Activated T-helper 2 cell treated with anti-CD3 and anti-CD28 coated beads, Interferon-gamma antibody, Interleukin-2, Interleukin-4, amounts not matched to agents 10 μg/mL and 5 μg/mL and 100 μg/mL, durations not matched to agents 14 hours and 24 hours and 36 hours (primary cell): Measurements from ENCODE around the gene GPC6. TPM values are rescaled to one million over a fixed set of nuclear protein-coding genes. Genes with fewer than 3 reads are reported as not detected.
"Not testable (repeated sequence)": the region's sequence is repeated elsewhere in the genome, so short reads cannot be mapped to it uniquely, and the experiment has no call there.

ENCODE experiments used
- DNase-seq: peaks from one replicate; pipeline ENCODE4 v3.0.0; 2021; ENCODE audit warnings: low spot score
- H3K27ac Mint-ChIP-seq: one replicate; pipeline ENCODE4 v1.8.0; 2021; ENCODE audit warnings: mixed read lengths
- H3K27me3 Mint-ChIP-seq: one replicate; pipeline ENCODE4 v1.8.0; 2021; ENCODE audit warnings: low read depth, mixed read lengths
- H3K36me3 Mint-ChIP-seq: one replicate; pipeline ENCODE4 v1.8.0; 2021; ENCODE audit warnings: low read depth, mixed read lengths
- H3K4me1 Mint-ChIP-seq: one replicate; pipeline ENCODE4 v1.8.0; 2021; ENCODE audit warnings: low read depth, mixed read lengths
- H3K4me3 Mint-ChIP-seq: one replicate; pipeline ENCODE4 v1.8.0; 2021; ENCODE audit warnings: low read depth, mild to moderate bottlenecking, moderate library complexity, mixed read lengths
- H3K9me3 Mint-ChIP-seq: one replicate; pipeline ENCODE4 v1.8.0; 2021; ENCODE audit warnings: mixed read lengths
- intact Hi-C: fragments of 100-400 bp; cut with micrococcal nuclease; formaldehyde crosslinking; loops from one replicate; pipeline ENCODE4 v1.15.1; 2023
- total RNA-seq: library from RNA; stranded (reverse); gene quantifications from 2 replicates; pipeline ENCODE4 v1.2.3, GENCODE V29; 2022

GPC6 gene
- total RNA-seq, 1 donor from 2014 or later: not detected

DNA sequence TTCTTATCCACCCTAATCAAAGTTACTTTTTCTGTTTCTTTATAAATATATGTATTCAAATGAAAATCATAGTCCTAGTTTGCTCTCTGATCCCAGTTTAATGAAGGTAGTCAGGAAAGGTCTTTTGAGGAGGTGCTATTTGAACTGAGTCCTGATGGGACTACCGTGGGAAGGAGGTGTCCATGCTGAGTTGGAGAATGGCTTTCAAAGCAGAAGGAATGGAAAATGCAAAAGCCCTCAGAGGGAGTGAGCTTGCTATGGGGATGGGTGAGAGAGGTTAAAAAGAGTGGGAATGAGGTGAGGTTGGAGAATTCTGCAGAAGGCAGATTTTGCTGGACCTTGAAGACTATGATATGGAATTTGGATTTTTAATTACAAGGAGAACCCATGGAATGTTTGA lies 193.6 kb downstream of the GPC6 start:
- Mint-ChIP-seq H3K4me3 (no peak overlapping the region), H3K27ac (no peak overlapping the region), H3K4me1 (no peaks in the 10 kb centered on the region), H3K36me3 (no peaks in the 10 kb centered on the region), H3K27me3 (no peaks in the 10 kb centered on the region), H3K9me3 (no peaks in the 10 kb centered on the region)
- no peak for DNase-seq
- intact Hi-C loops: no loop called here

DNA sequence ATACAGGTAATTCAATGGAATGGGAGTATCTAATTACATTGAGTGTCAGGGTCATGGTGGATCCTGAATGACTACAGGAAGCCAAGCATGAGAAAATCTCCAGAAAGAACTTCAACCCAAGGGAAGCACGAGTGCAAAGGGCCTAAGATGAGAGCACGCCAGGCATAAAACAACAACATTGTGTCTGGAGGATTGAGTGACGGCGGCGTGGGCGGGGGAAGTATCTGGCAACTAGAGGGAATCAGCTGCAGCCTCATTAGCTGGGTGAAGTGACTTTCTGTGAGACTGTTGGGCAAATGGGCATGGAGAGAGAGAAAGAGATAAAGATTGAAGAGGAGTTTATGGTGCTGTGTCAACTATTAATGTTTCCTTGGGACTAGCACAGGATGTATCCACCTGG lies 194.3 kb downstream of the GPC6 start:
- Mint-ChIP-seq H3K4me3 (no peak overlapping the region), H3K9me3 (no peaks in the 10 kb centered on the region), H3K27me3 (no peaks in the 10 kb centered on the region), H3K4me1 (no peaks in the 10 kb centered on the region), H3K27ac (no peak overlapping the region), H3K36me3 (no peaks in the 10 kb centered on the region)
- DNase-seq: no peak
- intact Hi-C loops: no loop called here

DNA sequence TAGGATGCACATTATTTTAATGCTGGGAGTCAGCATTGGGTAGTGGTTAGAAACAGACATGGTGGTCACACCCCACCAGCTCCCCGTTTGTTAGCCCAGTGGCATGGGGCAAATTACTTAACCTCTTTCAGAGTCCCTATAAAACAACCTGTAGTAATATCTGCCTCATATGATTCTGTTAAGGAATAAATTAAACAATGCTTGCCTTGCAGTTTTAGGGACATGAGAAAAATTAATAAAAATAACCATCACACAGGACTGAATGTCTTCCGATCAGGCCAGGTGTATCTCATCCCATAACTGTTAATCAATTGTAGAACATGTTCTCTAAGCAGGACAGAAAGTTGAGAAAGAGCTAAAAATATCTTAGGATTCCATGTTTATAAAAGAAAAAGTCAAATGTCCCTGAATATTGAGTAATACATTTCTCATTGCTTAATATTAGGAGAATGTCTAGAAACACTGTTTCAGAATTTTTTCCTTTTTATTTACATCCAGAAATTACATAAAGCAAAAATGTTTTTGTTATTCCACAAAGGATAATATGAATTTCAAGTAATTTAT lies 196.5 kb downstream of the GPC6 start:
- Mint-ChIP-seq H3K27me3 (no peaks in the 10 kb centered on the region), H3K4me3 (no peak overlapping the region), H3K36me3 (no peaks in the 10 kb centered on the region), H3K27ac (no peak overlapping the region), H3K4me1 (no peaks in the 10 kb centered on the region), H3K9me3 (no peaks in the 10 kb centered on the region)
- no peak for DNase-seq
- intact Hi-C loops: no loop called here

DNA sequence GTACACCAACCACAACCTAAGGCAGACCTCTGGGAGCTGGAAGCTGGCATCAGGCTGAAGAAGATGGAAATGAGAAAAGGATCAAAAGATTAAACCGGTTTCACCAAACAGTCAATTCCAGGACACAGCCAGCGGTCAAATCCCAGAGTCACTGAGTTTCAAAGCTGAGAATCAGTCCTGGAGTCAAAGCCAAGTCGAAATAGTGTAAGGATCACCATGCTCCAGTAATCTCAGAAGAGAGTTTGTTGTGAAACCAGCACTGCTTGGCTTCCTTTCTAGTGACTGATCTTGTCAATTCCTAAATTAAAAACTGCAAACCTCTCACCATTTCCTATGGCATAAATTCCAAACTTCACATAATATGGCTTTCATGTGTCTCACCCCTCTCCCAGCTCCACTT lies 198.8 kb downstream of the GPC6 start:
- Mint-ChIP-seq H3K27me3 (no peaks in the 10 kb centered on the region), H3K4me1 (no peaks in the 10 kb centered on the region), H3K4me3 (no peak overlapping the region), H3K9me3 (no peaks in the 10 kb centered on the region), H3K27ac (no peak overlapping the region), H3K36me3 (no peaks in the 10 kb centered on the region)
- no peak for DNase-seq
- intact Hi-C loops: no loop called here

DNA sequence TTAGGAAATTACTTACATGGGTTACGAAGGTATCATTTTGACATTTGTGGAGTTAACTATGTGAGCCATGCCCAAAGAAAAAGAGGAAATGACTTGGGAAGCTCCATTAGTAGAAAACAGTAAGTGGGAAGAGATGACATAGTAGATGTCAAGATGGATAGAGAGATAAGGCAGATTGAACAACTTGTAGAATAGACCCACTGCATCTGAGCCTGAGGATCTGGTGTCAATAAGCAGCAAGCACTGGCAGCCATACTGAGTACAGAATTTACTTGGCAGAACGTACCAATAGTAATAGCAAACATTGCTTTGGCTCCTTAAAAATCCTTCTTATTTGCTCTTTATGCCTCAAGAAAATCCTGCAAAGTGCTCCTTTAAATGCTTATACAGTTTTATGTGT lies 203.8 kb downstream of the GPC6 start:
- H3K9me3 Mint-ChIP-seq: no peaks in the 10 kb centered on the region
- no peaks in the 10 kb centered on the region for H3K36me3 Mint-ChIP-seq
- H3K4me1 Mint-ChIP-seq: no peaks in the 10 kb centered on the region
- intact Hi-C loops: no loop called here
- H3K4me3 Mint-ChIP-seq: no peak overlapping the region
- no peak overlapping the region for H3K27ac Mint-ChIP-seq
- DNase-seq: no peak
- no peaks in the 10 kb centered on the region for H3K27me3 Mint-ChIP-seq

DNA sequence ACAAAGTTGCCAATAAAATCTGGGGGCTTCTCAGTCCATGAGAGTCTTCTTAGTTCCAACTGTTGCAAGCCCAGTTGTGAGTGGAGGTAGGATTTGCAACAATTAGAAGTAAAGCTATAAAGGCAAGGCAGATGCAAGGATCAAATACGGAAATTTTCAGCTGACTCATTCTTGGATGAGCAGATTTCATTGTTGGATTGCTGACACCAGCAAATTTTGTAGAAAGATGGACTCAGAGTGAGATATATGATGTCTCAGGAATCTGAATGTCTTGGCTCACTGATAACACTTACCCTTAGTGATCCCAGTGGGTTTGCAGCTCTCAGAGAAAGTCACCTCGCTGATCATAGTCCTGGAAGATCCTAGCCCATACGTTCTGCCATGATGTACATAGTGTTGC lies 209.0 kb downstream of the GPC6 start:
- Mint-ChIP-seq H3K4me1 (no peaks in the 10 kb centered on the region), H3K36me3 (no peaks in the 10 kb centered on the region), H3K27ac (no peak overlapping the region), H3K4me3 (no peak overlapping the region), H3K9me3 (peaks cover 5% of the 10 kb centered on the region), H3K27me3 (no peaks in the 10 kb centered on the region)
- DNase-seq: no peak
- intact Hi-C loops: no loop called here

DNA sequence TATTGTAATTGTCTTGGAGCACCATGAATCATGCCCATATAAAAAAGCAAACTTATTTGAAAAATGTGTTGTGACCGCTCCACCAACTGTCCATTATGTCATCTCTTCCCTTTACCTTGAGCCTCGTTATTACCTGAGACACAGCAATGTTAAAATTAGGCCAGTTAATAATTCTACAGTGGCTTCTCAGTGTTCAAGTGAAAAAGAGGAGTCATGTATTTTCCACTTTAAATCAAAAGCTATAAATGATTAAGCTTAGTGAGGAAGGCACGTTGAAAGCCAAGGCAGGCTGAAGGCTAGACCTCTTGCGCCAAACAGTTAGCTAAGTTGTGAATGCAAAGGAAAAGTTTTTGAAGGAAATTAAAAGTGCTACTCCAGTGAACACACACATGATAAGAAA lies 210.5 kb downstream of the GPC6 start:
- no peak for DNase-seq
- H3K27ac Mint-ChIP-seq: no peak overlapping the region
- intact Hi-C loops: no loop called here
- H3K4me3 Mint-ChIP-seq: no peak overlapping the region
- no peaks in the 10 kb centered on the region for H3K27me3 Mint-ChIP-seq
- no peaks in the 10 kb centered on the region for H3K36me3 Mint-ChIP-seq
- H3K4me1 Mint-ChIP-seq: no peaks in the 10 kb centered on the region
- H3K9me3 Mint-ChIP-seq: peaks cover 5% of the 10 kb centered on the region

DNA sequence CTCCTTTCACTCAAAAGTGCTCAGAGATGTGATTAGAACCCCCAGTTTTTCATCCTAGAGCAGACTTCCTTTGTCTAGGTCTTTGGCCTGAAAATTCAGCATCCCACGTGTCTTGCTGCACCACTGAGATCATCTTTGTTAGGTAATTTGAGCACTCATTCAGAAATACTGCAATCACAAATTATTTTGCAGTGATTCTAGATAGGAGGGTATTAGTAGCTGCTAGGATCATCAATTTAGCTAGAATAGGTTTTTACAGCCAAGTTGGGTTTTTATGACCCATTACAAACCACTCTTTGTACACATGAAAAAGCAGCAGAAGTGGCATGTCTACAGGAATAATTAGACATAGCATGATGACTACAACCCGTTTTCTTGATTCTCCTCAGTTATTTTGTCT lies 219.6 kb downstream of the GPC6 start:
- no peak for DNase-seq
- Mint-ChIP-seq H3K27ac (no peak overlapping the region), H3K27me3 (no peaks in the 10 kb centered on the region), H3K4me1 (no peaks in the 10 kb centered on the region), H3K9me3 (no peaks in the 10 kb centered on the region), H3K4me3 (no peak overlapping the region), H3K36me3 (no peaks in the 10 kb centered on the region)
- intact Hi-C loops: no loop called here

DNA sequence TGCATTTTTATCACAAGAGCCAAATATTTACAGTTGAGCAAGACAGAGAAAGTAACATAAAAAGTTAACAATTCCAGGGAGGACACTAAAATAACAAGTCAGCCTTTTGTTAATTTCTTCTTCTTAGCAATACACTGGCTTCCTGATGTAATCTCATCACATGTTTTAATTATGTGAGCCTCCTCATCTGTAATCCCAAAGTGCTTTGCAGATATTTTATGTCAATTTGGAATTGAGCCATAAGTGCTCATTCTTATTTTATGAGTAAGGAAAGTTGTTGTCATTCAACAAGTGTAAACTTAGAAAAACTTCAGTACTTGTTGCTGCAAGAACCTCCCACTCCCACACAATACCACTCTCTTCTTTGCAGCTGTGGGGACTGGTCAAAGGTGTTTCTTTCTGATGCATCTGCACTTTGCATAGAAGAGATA lies 223.6 kb downstream of the GPC6 start:
- H3K9me3 Mint-ChIP-seq: no peaks in the 10 kb centered on the region
- no peaks in the 10 kb centered on the region for H3K36me3 Mint-ChIP-seq
- intact Hi-C loops: no loop called here
- H3K27ac Mint-ChIP-seq: no peak overlapping the region
- no peaks in the 10 kb centered on the region for H3K27me3 Mint-ChIP-seq
- DNase-seq: no peak
- no peaks in the 10 kb centered on the region for H3K4me1 Mint-ChIP-seq
- H3K4me3 Mint-ChIP-seq: no peak overlapping the region

DNA sequence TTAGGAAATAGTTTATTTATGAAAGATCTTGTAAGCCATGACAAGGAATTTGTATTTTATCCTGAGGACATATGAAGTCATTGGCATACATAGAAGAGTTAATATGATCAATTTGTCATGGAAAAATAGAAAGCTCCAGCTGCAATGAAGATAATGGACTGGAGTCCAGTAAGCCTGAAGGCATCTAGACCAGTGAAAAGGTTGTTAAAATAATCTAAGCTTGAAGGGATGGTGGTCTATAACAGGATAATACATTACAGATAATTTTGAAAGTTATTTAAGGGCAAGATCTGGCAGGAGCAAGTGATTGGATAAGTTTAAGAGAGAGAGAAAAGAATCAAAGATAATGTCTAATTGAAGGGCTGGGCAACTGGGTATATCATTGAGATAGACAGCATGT lies 224.2 kb downstream of the GPC6 start:
- Mint-ChIP-seq H3K4me1 (no peaks in the 10 kb centered on the region), H3K27me3 (no peaks in the 10 kb centered on the region), H3K4me3 (no peak overlapping the region), H3K36me3 (no peaks in the 10 kb centered on the region), H3K27ac (no peak overlapping the region), H3K9me3 (no peaks in the 10 kb centered on the region)
- intact Hi-C loops: no loop called here
- DNase-seq: no peak

DNA sequence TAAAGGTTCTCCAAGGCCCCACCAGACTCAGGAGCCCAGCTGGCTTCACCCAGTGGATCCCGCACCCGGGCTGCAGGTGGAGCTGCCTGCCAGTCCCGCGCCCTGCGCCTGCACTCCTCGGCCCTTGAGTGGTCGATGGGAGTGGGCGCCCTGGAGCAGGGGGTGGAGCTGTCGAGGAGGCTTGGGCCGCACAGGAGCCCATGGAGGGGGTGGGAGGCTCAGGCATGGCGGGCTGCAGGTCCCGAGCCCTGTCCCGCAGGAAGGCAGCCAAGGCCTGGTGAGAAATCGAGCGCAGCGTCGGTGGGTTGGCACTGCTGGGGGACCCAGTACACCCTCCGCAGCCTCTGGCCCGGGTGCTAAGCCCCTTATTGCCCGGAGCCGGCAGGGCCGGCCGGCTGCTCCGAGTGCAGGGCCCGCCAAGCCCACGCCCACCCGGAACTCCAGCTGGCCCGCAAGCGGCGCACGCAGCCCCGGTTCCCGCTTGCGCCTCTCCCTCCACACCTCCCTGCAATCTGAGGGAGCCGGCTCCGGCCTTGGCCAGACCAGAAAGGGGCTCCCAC lies 228.1 kb downstream of the GPC6 start:
- intact Hi-C loops, H3K27me3 Mint-ChIP-seq, DNase-seq, H3K27ac Mint-ChIP-seq, H3K4me1 Mint-ChIP-seq, H3K9me3 Mint-ChIP-seq, H3K36me3 Mint-ChIP-seq, H3K4me3 Mint-ChIP-seq: not testable (repeated sequence)

DNA sequence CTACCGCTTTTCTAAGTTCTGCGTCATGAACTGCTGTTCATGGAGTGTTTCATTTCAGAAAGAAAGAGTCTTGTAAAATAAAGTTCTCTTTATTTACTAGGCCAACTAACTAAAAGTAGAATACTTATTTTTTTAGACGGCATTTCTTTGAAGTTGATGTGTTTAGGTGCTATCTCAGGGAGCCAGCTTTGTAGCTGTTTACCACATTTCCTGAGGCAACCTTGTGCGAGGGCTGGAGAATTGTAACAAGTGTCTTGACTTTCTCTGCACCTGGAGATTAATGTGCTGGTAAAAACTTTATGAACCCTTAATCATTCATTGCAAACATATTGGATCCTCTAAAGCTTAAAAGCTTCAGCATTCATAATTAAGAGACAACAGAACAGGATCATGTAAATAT lies 229.3 kb downstream of the GPC6 start:
- no peak overlapping the region for H3K4me3 Mint-ChIP-seq
- H3K27ac Mint-ChIP-seq: no peak overlapping the region
- H3K9me3 Mint-ChIP-seq: no peaks in the 10 kb centered on the region
- intact Hi-C loops: no loop called here
- no peak for DNase-seq
- H3K36me3 Mint-ChIP-seq: no peaks in the 10 kb centered on the region
- H3K4me1 Mint-ChIP-seq: no peaks in the 10 kb centered on the region
- no peaks in the 10 kb centered on the region for H3K27me3 Mint-ChIP-seq

DNA sequence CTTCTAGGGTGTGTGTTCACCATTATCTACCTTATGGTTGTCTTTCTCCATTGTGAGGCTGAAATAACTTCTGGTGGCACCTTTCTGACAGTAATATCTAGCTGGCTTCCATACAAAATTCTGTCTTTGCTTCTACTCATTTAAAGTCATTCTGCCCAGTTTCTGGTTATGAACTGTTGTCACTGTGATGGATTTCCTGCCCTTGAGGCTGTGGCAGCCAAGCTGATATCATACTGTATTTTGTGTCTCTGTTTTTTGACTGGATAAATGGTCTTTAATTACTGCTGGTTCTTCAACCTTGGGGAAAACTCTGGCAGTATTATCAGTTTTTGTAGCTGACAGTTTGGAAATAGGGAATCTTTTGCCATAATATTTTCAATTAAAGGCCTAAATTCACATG lies 233.4 kb downstream of the GPC6 start:
- Mint-ChIP-seq H3K4me1 (no peaks in the 10 kb centered on the region), H3K9me3 (peaks cover 7% of the 10 kb centered on the region), H3K36me3 (no peaks in the 10 kb centered on the region), H3K27ac (no peak overlapping the region), H3K4me3 (no peak overlapping the region), H3K27me3 (no peaks in the 10 kb centered on the region)
- intact Hi-C loops: no loop called here
- no peak for DNase-seq

DNA sequence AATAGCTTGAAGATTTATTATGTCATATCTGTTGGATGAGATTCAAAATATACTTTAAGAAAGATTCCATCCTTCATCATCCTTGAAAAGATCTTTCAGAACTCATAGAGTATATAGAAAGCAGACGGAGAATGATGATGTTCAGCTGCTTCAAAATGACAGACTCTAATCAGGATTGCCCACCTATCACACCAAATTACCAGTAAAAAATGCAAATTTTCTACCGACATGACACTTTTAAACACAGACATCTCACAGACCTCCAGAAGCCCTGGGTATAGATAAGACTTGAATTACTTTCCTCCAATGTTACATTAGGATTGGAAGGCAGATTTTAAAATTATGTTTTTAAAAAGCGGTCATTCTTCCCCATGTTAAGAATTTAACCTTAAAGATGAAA lies 235.5 kb downstream of the GPC6 start:
- H3K4me3 Mint-ChIP-seq: no peak overlapping the region
- H3K4me1 Mint-ChIP-seq: no peaks in the 10 kb centered on the region
- no peaks in the 10 kb centered on the region for H3K36me3 Mint-ChIP-seq
- intact Hi-C loops: no loop called here
- no peak overlapping the region for H3K27ac Mint-ChIP-seq
- H3K27me3 Mint-ChIP-seq: no peaks in the 10 kb centered on the region
- peaks cover 7% of the 10 kb centered on the region for H3K9me3 Mint-ChIP-seq
- no peak for DNase-seq
